Stimulated activated CD4-positive, alpha-beta T cell treated with anti-CD3 and anti-CD28 coated beads, Interleukin-12 subunit alpha, Interleukin-12 subunit beta, amount 100 ng/mL, for 4 hours (primary cell): ENCODE results near the gene ADAMTS15.
"Not testable (repeated sequence)": the region's sequence is repeated elsewhere in the genome, so short reads cannot be mapped to it uniquely, and the experiment has no call there.

Experiments
- DNase-seq: peaks from one replicate; pipeline ENCODE4 v3.0.0-alpha.2; 2020

The ADAMTS15 gene

GRCh38 chr11:130436171-130436570, 12.3 kb upstream of the ADAMTS15 start:
- DNase-seq = no peak

- DNase-seq = no peak
Measured at GRCh38 chr11:130437848-130438247, 10.6 kb upstream of the ADAMTS15 start.

- DNase-seq = not testable (repeated sequence)
Measured at GRCh38 chr11:130438401-130439159, 9.9 kb upstream of the ADAMTS15 start.

- no peak for DNase-seq
Measured at GRCh38 chr11:130439160-130439519, 9.3 kb upstream of the ADAMTS15 start.

- no peak for DNase-seq
Measured at GRCh38 chr11:130439876-130440275, 8.6 kb upstream of the ADAMTS15 start.

GRCh38 chr11:130441719-130442118, 6.7 kb upstream of the ADAMTS15 start:
- no peak for DNase-seq

- DNase-seq = no peak
Measured at GRCh38 chr11:130442737-130443136, 5.7 kb upstream of the ADAMTS15 start.

GRCh38 chr11:130445788-130446187, 2.7 kb upstream of the ADAMTS15 start:
- DNase-seq = no peak

- no peak for DNase-seq
Measured at GRCh38 chr11:130448039-130448415, 418 bp upstream of the ADAMTS15 start.

- DNase-seq = no peak
Measured at GRCh38 chr11:130449310-130449990, 1.0 kb downstream of the ADAMTS15 start.

- DNase-seq = no peak
Measured at GRCh38 chr11:130449996-130450769, 1.7 kb downstream of the ADAMTS15 start.

GRCh38 chr11:130451231-130452019, 3.0 kb downstream of the ADAMTS15 start:
- no peak for DNase-seq

GRCh38 chr11:130452176-130452575, 3.7 kb downstream of the ADAMTS15 start:
- DNase-seq = no peak

- DNase-seq = no peak
Measured at GRCh38 chr11:130452940-130453339, 4.5 kb downstream of the ADAMTS15 start.

- no peak for DNase-seq
Measured at GRCh38 chr11:130454491-130455252, 6.2 kb downstream of the ADAMTS15 start.

- no peak for DNase-seq
Measured at GRCh38 chr11:130455483-130456127, 7.2 kb downstream of the ADAMTS15 start.

GRCh38 chr11:130456286-130456685, 7.8 kb downstream of the ADAMTS15 start:
- DNase-seq = no peak

GRCh38 chr11:130457623-130458409, 9.4 kb downstream of the ADAMTS15 start:
- DNase-seq = no peak

GRCh38 chr11:130458410-130458729, 9.9 kb downstream of the ADAMTS15 start:
- no peak for DNase-seq

GRCh38 chr11:130459521-130459920, 11.1 kb downstream of the ADAMTS15 start:
- DNase-seq = no peak
